HG02840 (cell line): ENCODE measurements around the gene AGA.
A peak's percentile ranks its signal among the peaks of the same experiment; 100 is the strongest.

Source experiments
- ATAC-seq: cut with Tn5 transposase; IDR thresholded peaks from one replicate; pipeline ENCODE4 v1.9.1; 2021; ENCODE audit warnings: mild to moderate bottlenecking, moderate library complexity, moderate number of reproducible peaks; ENCODE audit not compliant: unreplicated experiment, low FRiP score

AGA gene

GRCh38 chr4:177441803-177442622 is at the start of gene AGA:
AGA (minus strand) TSS chr4:177442437; CDS start chr4:177442375, 62 bp downstream.
- ATAC-seq, result peak; percentile 89

GRCh38 chr4:177492022-177492421 is 49.8 kb upstream of the AGA start:
- no peak for ATAC-seq

GRCh38 chr4:177490769-177491168 is 48.5 kb upstream of the AGA start:
- no peak for ATAC-seq

GRCh38 chr4:177489471-177490246 is 47.4 kb upstream of the AGA start:
- ATAC-seq, result no peak

DNA sequence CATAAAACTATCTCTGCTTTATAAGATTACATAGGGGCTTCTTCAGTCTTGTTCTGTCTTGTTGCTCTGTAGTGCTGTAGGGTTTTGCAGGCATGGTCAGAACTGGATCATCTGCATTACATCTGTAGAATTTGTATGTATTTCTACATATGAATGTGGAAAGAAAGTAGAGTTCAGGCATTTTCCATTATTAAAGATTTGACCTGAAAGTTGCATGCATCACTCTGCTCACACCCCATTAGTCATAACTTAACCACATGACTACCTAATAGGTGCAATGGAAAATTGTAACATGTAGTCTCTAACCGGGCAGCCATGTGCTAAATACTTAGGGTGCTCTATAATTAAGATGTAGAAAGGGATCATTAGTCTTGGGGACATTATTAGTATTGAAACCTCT is 45.7 kb upstream of the AGA start:
- ATAC-seq, result no peak

GRCh38 chr4:177485528-177485927 is 43.3 kb upstream of the AGA start:
- ATAC-seq, result no peak

GRCh38 chr4:177484613-177485021 is 42.4 kb upstream of the AGA start:
- ATAC-seq, result no peak

DNA sequence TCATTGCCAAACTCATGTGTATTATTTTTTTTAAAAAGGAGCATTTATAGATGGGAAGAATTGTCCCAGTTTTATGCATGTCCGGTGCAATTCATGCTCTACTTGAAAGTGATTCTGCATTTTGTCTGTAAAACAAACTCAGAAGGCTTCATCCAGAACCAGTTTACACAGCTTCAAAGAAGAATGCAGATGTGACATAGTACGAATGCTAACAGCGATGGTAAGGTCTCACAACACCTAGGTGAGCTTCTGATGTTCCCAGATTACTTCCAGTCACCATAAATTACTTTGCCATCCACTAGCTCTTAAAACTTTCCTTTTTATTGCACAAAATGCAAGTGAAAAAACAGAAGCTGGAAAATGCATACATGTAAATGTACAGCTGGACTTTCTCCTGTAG is 41.5 kb upstream of the AGA start:
- no peak for ATAC-seq

- ATAC-seq, result no peak
Observed at GRCh38 chr4:177483271-177483670, 41.0 kb upstream of the AGA start.

DNA sequence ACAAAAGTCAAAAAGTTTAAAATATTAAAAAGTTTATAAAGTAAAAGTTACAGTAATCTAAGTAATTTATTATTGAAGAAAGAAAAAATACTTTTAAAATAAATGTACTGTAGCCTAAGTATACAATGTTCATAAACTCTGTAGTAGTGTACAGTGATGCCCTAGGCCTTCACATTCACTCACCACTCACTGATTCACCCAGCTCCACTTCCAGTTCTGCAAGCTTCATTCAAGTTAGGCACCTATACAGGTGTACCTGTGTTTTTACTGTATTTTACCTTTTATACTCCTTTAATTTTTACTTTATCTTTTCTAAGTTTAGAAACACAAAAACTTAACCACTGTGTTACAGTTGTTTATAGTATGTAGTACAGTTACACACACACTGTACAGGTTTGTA is 40.1 kb upstream of the AGA start:
- no peak for ATAC-seq

- ATAC-seq, result no peak
Observed at GRCh38 chr4:177480795-177481194, 38.6 kb upstream of the AGA start.

GRCh38 chr4:177479063-177479462 is 36.8 kb upstream of the AGA start:
- ATAC-seq, result no peak

DNA sequence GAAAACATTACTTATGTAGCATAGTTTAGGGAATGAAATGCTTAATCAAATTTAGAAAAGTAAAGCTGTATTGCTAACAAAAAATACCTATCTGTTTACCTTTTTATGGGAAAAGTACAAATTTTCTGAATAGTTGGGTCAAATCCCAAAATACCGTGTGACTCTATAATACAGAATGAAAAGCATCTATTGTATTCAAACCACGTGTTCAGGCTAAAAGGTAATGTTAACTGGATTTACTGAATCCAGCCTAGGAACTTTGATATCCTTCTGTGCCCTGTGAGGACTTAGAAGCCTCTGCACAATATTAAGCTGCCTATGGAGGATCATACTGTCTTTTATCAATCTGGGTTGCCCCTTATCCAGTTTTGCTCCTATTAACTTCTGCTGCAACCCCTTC is 36.3 kb upstream of the AGA start:
- no peak for ATAC-seq

GRCh38 chr4:177473991-177474390 is 31.8 kb upstream of the AGA start:
- ATAC-seq, result no peak

- ATAC-seq, result no peak
Observed at GRCh38 chr4:177464026-177464425, 21.8 kb upstream of the AGA start.

DNA sequence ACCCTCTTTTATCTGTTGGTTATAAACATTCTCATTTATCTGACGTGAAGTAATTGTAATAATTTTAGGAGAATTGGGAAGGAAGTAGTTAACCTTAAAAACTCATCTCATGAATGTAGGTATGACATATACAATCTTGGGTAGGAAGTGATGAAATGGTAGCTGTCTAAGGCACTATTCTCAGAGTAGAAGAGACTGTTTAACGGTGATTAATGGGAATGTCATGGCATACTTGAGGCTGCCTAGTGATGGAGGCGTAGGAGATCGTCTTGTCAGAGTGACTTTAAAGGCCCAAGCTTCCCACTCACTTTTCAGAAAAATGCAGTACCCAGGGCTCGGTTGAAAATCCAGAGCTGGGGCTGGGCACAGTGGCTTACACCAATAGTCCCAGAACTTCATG is 19.4 kb upstream of the AGA start:
- ATAC-seq, result no peak

DNA sequence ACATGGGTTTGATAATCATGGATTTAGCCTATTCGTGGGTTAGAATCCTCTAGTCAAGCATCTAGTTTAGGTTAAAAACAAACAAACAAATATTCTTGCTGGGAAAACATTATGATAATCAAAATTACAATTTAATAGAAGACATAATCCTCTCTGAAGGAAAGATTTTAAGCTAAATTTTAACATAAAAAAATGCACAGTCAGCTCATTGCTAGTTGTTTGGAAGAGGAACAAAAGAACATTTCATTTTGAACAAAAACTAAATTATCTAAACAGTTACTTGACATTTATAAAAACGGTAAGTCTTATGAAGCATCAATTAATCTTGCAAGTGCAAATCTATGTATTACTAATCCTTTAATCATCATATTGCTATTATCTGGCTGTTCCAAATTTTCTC is 18.2 kb upstream of the AGA start:
- ATAC-seq, result no peak

- no peak for ATAC-seq
Observed at GRCh38 chr4:177455561-177455970, 13.3 kb upstream of the AGA start.

DNA sequence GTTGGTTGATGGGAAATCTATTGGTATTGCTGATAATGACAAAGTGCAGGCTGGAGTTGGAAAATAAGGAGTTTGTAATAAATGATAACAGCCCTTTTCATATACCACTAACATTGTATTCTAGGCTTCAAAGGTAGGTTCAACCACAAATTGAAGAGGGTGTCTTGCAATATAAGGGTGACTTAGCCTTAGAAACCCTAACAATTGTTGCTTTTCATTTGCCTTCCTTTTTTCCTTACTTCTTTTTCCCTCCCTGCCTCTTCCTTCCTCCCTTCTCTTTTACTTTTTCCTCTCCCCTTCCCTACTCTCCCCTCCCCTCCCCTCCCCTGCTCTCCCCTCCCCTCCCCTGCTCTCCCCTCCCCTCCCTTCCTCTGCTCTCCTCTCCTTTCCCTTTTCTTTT is 10.9 kb upstream of the AGA start:
- ATAC-seq, result no peak

GRCh38 chr4:177451108-177451500 is 8.9 kb upstream of the AGA start:
- no peak for ATAC-seq

- ATAC-seq, result no peak
Observed at GRCh38 chr4:177450426-177451107, 8.3 kb upstream of the AGA start.
